GM23338 (cell line): ENCODE results near the gene CDK5R1. TPM values are rescaled to one million over a fixed set of nuclear protein-coding genes. Genes with fewer than 3 reads are reported as not detected.
A peak's percentile ranks its signal among the peaks of the same experiment; 100 is the strongest.

ENCODE experiments used
- ATAC-seq: fragments of 200-7000 bp; cut with Tn5 transposase; 3 replicates; pipeline ENCODE4 v1.9.1; 2020
- DNase-seq: peaks from one replicate; pipeline ENCODE4 v3.0.0-alpha.2; 2015; ENCODE audit warnings: low spot score
- H2AFZ ChIP-seq: fragments of 200-600 bp; sonication (generic); 2 replicates; pipeline ENCODE4 v1.8.0; 2016; ENCODE audit warnings: antibody characterized with exemption, mild to moderate bottlenecking, moderate library complexity
- H3F3A ChIP-seq: fragments of 200-600 bp; sonication (generic); replicated peaks from 2 replicates; pipeline ENCODE4 v1.8.0; 2017; ENCODE audit warnings: antibody characterized with exemption, mixed run types, low read depth
- H3K27ac ChIP-seq: fragments of 200-600 bp; sonication (generic); 2 replicates; pipeline ENCODE4 v1.6.1; 2016; ENCODE audit warnings: low read depth
- H3K27me3 ChIP-seq: fragments of 200-600 bp; sonication (generic); 2 replicates; pipeline ENCODE4 v1.8.0; 2016; ENCODE audit warnings: mild to moderate bottlenecking, mixed run types, moderate library complexity; ENCODE audit not compliant: insufficient read depth
- H3K36me3 ChIP-seq: fragments of 200-600 bp; sonication (generic); 2 replicates; pipeline ENCODE4 v1.8.0; 2016; ENCODE audit warnings: mild to moderate bottlenecking; ENCODE audit not compliant: insufficient read depth
- H3K4me1 ChIP-seq: fragments of 200-600 bp; sonication (generic); 2 replicates; pipeline ENCODE4 v1.8.0; 2016; ENCODE audit warnings: mild to moderate bottlenecking, moderate library complexity; ENCODE audit not compliant: insufficient read depth
- H3K4me2 ChIP-seq: fragments of 200-600 bp; sonication (generic); 2 replicates; pipeline ENCODE4 v1.7.1; 2017; ENCODE audit warnings: mixed run types
- H3K4me3 ChIP-seq: fragments of 200-600 bp; sonication (generic); 2 replicates; pipeline ENCODE4 v1.6.1; 2016; ENCODE audit warnings: mixed run types
- H3K79me2 ChIP-seq: fragments of 200-600 bp; sonication (generic); replicated peaks from 2 replicates; pipeline ENCODE4 v1.8.0; 2017; ENCODE audit warnings: mild to moderate bottlenecking; ENCODE audit not compliant: insufficient read depth
- H3K9me2 ChIP-seq: fragments of 200-600 bp; sonication (generic); 2 replicates; pipeline ENCODE4 v1.8.0; 2017; ENCODE audit not compliant: insufficient read depth
- H4K20me1 ChIP-seq: fragments of 200-600 bp; sonication (generic); replicated peaks from 2 replicates; pipeline ENCODE4 v1.8.0; 2017; ENCODE audit warnings: mild to moderate bottlenecking; ENCODE audit not compliant: insufficient read depth
- H3K27ac Mint-ChIP-seq: 2 replicates; pipeline ENCODE4 v1.8.0; 2020; ENCODE audit warnings: inconsistent platforms, mild to moderate bottlenecking, moderate library complexity, mixed read lengths
- H3K27me3 Mint-ChIP-seq: 3 replicates; pipeline ENCODE4 v1.8.0; 2022; ENCODE audit warnings: low read depth, mild to moderate bottlenecking, moderate library complexity, mixed read lengths, inconsistent platforms; ENCODE audit not compliant: insufficient read depth, poor library complexity
- H3K36me3 Mint-ChIP-seq: 3 replicates; pipeline ENCODE4 v1.8.0; 2021; ENCODE audit warnings: low read depth, mild to moderate bottlenecking, inconsistent platforms, moderate library complexity, mixed read lengths
- H3K4me1 Mint-ChIP-seq: 3 replicates; pipeline ENCODE4 v1.8.0; 2020; ENCODE audit warnings: mild to moderate bottlenecking, inconsistent platforms, mixed read lengths
- H3K4me3 Mint-ChIP-seq: 3 replicates; pipeline ENCODE4 v1.8.0; 2021; ENCODE audit warnings: moderate library complexity, mild to moderate bottlenecking, inconsistent platforms, mixed read lengths
- H3K9me3 Mint-ChIP-seq: 3 replicates; pipeline ENCODE4 v1.8.0; 2020; ENCODE audit warnings: moderate library complexity, mild to moderate bottlenecking, inconsistent platforms, mixed read lengths
- CREB1 ChIP-seq: fragments of 250-450 bp; sonication (Bioruptor Pico); IDR thresholded peaks from 2 replicates; pipeline ENCODE4 v1.5.0; 2020; ENCODE audit warnings: low read depth, mild to moderate bottlenecking, moderate library complexity
- CTCF ChIP-seq, 2 experiments: fragments of 200-600 bp in 1 of 2; sonication (generic) in 1 of 2; conservative IDR thresholded peaks; 2 replicates each; pipeline versions ENCODE4 v1.5.1 to v1.6.1; 2016 to 2017; ENCODE audit warnings: antibody characterized with exemption in 2 of 2, low read depth in 2 of 2, mild to moderate bottlenecking in 2 of 2, moderate library complexity in 1 of 2
- ETS1 ChIP-seq: IDR thresholded peaks from 2 replicates; pipeline ENCODE4 v1.6.1; 2016; ENCODE audit warnings: antibody characterized with exemption
- EZH2 ChIP-seq: fragments of 200-600 bp; sonication (generic); IDR thresholded peaks from one replicate; pipeline ENCODE4 v1.8.0; 2017; ENCODE audit warnings: antibody characterized with exemption, mild to moderate bottlenecking, low read depth; ENCODE audit not compliant: unreplicated experiment
- EZH2phosphoT487 ChIP-seq: fragments of 200-600 bp; sonication (generic); IDR thresholded peaks from one replicate; pipeline ENCODE4 v1.8.1; 2018; ENCODE audit warnings: antibody characterized with exemption; ENCODE audit not compliant: unreplicated experiment
- JUNB ChIP-seq: IDR thresholded peaks from one replicate; pipeline ENCODE4 v1.6.1; 2016; ENCODE audit warnings: antibody characterized with exemption; ENCODE audit not compliant: unreplicated experiment
- NANOG ChIP-seq: IDR thresholded peaks from 2 replicates; pipeline ENCODE4 v1.6.1; 2016; ENCODE audit warnings: antibody characterized with exemption, borderline replicate concordance
- POLR2AphosphoS5 ChIP-seq: IDR thresholded peaks from 2 replicates; pipeline ENCODE4 v1.6.1; 2016; ENCODE audit warnings: antibody characterized with exemption, low read depth
- STAT1 ChIP-seq: IDR thresholded peaks from one replicate; pipeline ENCODE4 v1.6.1; 2016; ENCODE audit warnings: antibody characterized with exemption; ENCODE audit not compliant: unreplicated experiment
- ZNF114 ChIP-seq: fragments of 250-450 bp; sonication (Bioruptor Pico); IDR thresholded peaks from 2 replicates; pipeline ENCODE4 v1.5.0; 2020; ENCODE audit warnings: mild to moderate bottlenecking, moderate library complexity
- ZNF331 ChIP-seq: fragments of 250-450 bp; sonication (Bioruptor Pico); IDR thresholded peaks from 2 replicates; pipeline ENCODE4 v1.5.0; 2020; ENCODE audit warnings: low read depth, mild to moderate bottlenecking, moderate library complexity
- ZNF462 ChIP-seq: fragments of 250-450 bp; sonication (Bioruptor Pico); IDR thresholded peaks from 2 replicates; pipeline ENCODE4 v1.5.0; 2020; ENCODE audit warnings: mild to moderate bottlenecking, moderate library complexity
- polyA plus RNA-seq: library from polyadenylated mRNA; unstranded; fragments of >200 nt; fragmentation: Nextera tagmentation; extraction: Ambion mirVana; gene quantifications from 2 replicates; pipeline ENCODE4 v1.2.1, GENCODE V29; 2016
- total RNA-seq: library from RNA; depleted of rRNA; stranded (reverse); fragments of >200 nt; shearing (Covaris generic); gene quantifications from 2 replicates; pipeline ENCODE4 v1.2.3, GENCODE V29; 2014
- TF ChIP-seq, protein P1 (sequence below): IDR thresholded peaks from one replicate; pipeline ENCODE4 v1.6.1; 2018; ENCODE audit warnings: antibody characterized with exemption; ENCODE audit not compliant: unreplicated experiment

Gene CDK5R1
- total and polyA plus RNA-seq, 2 experiments from 2014 or later, result 4.0 to 11.6 TPM

DNA sequence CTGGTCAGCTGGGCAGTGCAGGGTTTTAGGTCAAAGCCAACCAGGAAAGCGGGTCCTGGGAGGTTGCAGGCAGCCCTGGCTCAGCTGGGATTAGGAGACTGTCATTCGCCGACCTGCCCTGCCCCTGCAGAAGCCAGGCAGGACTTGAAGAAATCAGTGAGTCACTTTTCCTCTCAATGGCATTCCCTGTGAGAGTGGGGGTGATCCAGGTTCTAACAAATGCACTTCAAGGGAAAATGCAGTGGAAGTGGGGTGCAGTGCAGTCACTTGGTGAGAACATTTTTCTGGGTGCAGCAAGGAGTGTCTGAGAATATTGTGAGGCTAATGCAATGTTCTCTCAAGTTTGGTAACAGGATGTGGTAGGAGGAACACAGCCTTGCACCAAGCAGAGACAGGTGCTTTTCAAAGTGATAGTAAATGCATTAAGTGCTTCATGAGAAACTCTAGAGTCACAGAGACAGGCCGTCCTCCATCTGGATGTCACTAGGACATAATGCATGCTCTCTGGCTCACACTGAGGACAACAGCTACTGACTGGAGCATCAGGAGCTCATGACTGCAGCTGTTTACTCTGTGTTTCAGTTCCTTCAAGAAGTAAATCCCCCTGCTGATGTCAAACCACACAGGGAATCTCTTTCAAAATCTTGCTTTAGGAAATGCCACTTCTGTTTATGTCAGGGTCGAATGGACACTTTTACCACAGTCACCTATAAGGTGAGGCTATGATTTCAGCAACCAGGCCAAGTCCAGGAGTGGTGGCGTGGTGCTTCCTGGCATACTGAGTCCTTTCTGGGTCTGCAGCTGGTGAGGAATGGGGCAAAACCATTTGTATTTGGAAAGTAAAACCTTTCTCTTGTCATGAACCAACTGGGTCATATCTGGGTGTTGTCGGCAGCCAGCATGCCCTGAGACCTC lies 16.7 kb downstream of the CDK5R1 start:
- H3K36me3 ChIP-seq, result no peaks in the 10 kb centered on the region
- H3K4me1 Mint-ChIP-seq, result peaks cover 16% of the 10 kb centered on the region
- H3K4me3 ChIP-seq, result no peak overlapping the region
- H3K27ac ChIP-seq, result no peak overlapping the region
- H3K9me3 Mint-ChIP-seq, result no peaks in the 10 kb centered on the region; the same call in 2 of the 3 replicates
- peaks cover 2% of the 10 kb centered on the region; the same call in 1 of the 2 replicates for H3K4me1 ChIP-seq
- H3F3A ChIP-seq, result no peaks in the 10 kb centered on the region
- no peaks in the 10 kb centered on the region for H3K36me3 Mint-ChIP-seq
- H2AFZ ChIP-seq, result no peak overlapping the region
- no peaks in the 10 kb centered on the region for H3K79me2 ChIP-seq
- DNase-seq (no peak), ATAC-seq (no peak)
- H3K9me2 ChIP-seq, result no peaks in the 10 kb centered on the region
- H3K4me3 Mint-ChIP-seq, result no peak overlapping the region
- H4K20me1 ChIP-seq, result no peaks in the 10 kb centered on the region
- no peak overlapping the region for H3K4me2 ChIP-seq
- peak overlapping the region; percentile 53; the same call in 1 of the 2 replicates for H3K27ac Mint-ChIP-seq
- TF ChIP-seq JUNB (no peak), STAT1 (no peak), EZH2phosphoT487 (no peak), ETS1 (no peak), EZH2 (no peak), CREB1 (CRISPR knock-in tag) (no peak), CTCF (conservative IDR thresholded peaks at IDR 0.05; ENCODE audit: low read depth in 2 of 2) (no peak), ZNF331 (CRISPR knock-in tag) (no peak), ZNF114 (no peak), ZNF462 (CRISPR knock-in tag) (no peak), NANOG (no peak), POLR2AphosphoS5 (no peak)
- TF ChIP-seq, protein P1, sequence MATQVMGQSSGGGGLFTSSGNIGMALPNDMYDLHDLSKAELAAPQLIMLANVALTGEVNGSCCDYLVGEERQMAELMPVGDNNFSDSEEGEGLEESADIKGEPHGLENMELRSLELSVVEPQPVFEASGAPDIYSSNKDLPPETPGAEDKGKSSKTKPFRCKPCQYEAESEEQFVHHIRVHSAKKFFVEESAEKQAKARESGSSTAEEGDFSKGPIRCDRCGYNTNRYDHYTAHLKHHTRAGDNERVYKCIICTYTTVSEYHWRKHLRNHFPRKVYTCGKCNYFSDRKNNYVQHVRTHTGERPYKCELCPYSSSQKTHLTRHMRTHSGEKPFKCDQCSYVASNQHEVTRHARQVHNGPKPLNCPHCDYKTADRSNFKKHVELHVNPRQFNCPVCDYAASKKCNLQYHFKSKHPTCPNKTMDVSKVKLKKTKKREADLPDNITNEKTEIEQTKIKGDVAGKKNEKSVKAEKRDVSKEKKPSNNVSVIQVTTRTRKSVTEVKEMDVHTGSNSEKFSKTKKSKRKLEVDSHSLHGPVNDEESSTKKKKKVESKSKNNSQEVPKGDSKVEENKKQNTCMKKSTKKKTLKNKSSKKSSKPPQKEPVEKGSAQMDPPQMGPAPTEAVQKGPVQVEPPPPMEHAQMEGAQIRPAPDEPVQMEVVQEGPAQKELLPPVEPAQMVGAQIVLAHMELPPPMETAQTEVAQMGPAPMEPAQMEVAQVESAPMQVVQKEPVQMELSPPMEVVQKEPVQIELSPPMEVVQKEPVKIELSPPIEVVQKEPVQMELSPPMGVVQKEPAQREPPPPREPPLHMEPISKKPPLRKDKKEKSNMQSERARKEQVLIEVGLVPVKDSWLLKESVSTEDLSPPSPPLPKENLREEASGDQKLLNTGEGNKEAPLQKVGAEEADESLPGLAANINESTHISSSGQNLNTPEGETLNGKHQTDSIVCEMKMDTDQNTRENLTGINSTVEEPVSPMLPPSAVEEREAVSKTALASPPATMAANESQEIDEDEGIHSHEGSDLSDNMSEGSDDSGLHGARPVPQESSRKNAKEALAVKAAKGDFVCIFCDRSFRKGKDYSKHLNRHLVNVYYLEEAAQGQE, result no peak
- H3K27me3 Mint-ChIP-seq, result peaks cover 8% of the 10 kb centered on the region
- H3K27me3 ChIP-seq, result no peaks in the 10 kb centered on the region
